ENCODE measurements around the gene KIRREL2.

KIRREL2 gene

DNA sequence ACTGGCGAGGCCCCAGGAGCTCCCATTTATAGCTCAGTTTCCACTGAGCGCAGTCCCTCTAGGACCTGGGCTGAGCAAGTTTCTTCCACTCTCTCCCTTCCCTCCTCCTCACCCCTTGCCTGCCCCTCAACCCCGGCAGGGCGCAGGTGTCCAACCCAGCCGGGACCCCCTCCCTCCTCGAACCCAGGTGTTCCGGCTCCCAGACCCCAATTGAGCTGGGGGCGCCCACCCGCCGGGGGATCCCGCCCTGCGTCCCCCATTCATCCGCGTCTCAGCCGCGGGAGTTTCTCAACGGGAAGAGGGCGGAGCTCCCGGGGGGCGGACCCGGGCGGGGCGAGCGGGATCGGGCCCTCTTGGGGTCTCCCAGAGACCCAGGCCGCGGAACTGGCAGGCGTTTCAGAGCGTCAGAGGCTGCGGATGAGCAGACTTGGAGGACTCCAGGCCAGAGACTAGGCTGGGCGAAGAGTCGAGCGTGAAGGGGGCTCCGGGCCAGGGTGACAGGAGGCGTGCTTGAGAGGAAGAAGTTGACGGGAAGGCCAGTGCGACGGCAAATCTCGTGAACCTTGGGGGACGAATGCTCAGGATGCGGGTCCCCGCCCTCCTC lies at the start of gene KIRREL2:
KIRREL2 (plus strand) TSS at position 366 of the 604 bp plus-strand sequence; CDS start at position 575, 209 bp downstream.
- no peaks in the 10 kb centered on the region for H3K36me3 Mint-ChIP-seq (ENCODE audit: low read depth)
- peaks cover 92% of the 10 kb centered on the region for H3K27me3 Mint-ChIP-seq (ENCODE audit: low read depth, poor library complexity)
- no peak within 1 kb of the TSS for H3K27ac Mint-ChIP-seq
- peaks cover 4% of the 10 kb centered on the region for H3K9me3 Mint-ChIP-seq
- peak; percentile 85 for DNase-seq
- TF ChIP-seq CTCF (IDR thresholded peaks at IDR 0.05): no peak
- H3K4me1 Mint-ChIP-seq: peaks cover 51% of the 10 kb centered on the region
- peak within 1 kb of the TSS; percentile 88 for H3K4me3 Mint-ChIP-seq

- no peaks in the 10 kb centered on the region for H3K36me3 Mint-ChIP-seq (ENCODE audit: low read depth)
- DNase-seq: no peak
- peaks cover 59% of the 10 kb centered on the region for H3K27me3 Mint-ChIP-seq (ENCODE audit: low read depth, poor library complexity)
- H3K27ac Mint-ChIP-seq: no peak overlapping the region
- no peaks in the 10 kb centered on the region for H3K9me3 Mint-ChIP-seq
- H3K4me1 Mint-ChIP-seq: no peaks in the 10 kb centered on the region
- TF ChIP-seq CTCF (IDR thresholded peaks at IDR 0.05): no peak
- H3K4me3 Mint-ChIP-seq: no peak overlapping the region
Measured at GRCh38 chr19:35807633-35808032, 49.1 kb upstream of the KIRREL2 start.

- Mint-ChIP-seq H3K9me3 (no peaks in the 10 kb centered on the region), H3K4me3 (no peak overlapping the region), H3K27ac (no peak overlapping the region), H3K4me1 (no peaks in the 10 kb centered on the region), H3K36me3 (ENCODE audit: low read depth) (no peaks in the 10 kb centered on the region), H3K27me3 (ENCODE audit: low read depth, poor library complexity) (peaks cover 55% of the 10 kb centered on the region)
- no peak for TF ChIP-seq CTCF (IDR thresholded peaks at IDR 0.05)
- DNase-seq: no peak
Measured at GRCh38 chr19:35811317-35812219, 45.1 kb upstream of the KIRREL2 start.

DNA sequence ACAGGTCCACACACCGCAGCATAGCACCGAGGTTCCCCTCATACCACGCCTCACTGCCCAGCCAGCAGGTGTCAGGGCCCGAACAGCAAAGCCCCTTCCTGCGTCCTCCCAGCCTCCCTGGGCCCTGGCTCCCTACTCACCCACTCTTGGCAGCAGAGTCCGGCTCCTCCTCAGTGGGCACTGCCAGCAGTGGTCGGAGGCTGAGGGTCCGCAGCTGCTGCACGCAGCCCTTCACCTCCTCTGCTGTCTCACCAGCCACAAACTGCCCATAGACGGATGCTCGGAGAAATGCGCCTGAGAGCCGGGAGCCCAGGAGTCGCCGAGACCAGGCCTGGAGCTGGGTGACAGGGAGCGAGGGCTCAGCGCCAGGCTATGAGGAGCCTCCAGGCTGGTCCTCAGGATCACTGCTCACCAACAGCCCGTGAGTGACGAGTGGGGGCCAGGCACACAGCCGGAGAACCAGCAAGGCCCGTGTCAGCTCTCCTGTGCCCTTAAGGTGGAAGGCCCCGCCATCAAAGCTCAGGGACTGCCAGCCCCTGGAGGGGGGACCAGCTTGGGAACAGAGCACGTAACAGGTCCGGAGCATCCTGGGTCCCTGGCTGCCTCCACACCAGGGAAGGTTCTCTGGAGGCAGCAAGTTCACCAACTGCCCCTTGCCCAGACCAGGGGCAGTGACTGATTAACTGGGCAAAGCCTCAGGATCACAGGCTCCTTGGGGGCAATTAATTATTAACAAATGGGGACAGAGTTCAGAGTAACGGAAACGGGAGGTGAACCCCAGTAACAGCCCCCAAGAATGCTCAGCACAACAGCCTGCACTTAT lies 44.3 kb upstream of the KIRREL2 start, which contains the start of gene PRODH2:
PRODH2 (minus strand) TSS at position 626 of the 823 bp plus-strand sequence; CDS start at position 586, 40 bp downstream.
- no peaks in the 10 kb centered on the region for H3K9me3 Mint-ChIP-seq
- no peaks in the 10 kb centered on the region for H3K4me1 Mint-ChIP-seq
- no peak for TF ChIP-seq CTCF (IDR thresholded peaks at IDR 0.05)
- no peak for DNase-seq
- H3K4me3 Mint-ChIP-seq: no peak within 1 kb of the TSS
- H3K27ac Mint-ChIP-seq: no peak within 1 kb of the TSS
- no peaks in the 10 kb centered on the region for H3K36me3 Mint-ChIP-seq (ENCODE audit: low read depth)
- H3K27me3 Mint-ChIP-seq (ENCODE audit: low read depth, poor library complexity): peaks cover 58% of the 10 kb centered on the region

DNA sequence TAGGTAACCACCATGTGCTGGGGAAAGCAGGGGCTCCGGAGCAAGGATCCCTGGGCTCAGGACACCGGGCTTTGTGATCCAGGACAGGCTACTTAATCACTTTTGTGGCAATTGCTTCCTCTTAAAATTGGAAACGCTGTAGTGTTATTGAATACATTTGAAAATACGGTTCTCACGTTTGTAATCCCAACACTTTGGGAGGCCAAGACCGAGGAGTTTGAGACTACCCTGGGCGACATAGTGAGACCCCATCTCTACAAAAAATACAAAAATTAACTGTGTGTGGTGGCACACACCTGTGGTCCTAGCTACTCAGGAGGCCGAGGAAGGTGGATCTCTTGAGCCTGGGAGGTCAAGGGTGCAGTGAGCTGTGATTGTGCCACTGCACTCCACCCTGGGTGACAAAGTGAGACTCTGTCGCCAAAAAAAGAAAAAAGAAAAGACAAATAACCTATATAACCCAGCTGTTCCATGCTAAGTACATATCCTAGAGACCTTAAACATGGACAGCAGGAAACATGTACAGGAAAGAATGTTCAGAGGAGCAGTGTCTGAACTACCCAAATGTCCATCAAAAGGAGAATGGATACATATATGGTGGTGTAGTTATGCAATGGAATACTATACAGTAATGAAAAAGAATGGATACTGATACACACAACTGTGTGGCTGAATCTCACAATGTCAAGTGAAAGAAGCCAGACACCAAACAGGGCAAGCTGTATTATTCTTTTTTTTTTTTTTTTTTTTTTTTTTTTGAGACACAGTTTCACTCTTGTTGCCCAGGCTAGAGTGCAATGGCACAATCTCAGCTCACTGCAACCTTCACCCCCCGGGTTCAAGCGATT lies 43.4 kb upstream of the KIRREL2 start:
- no peak overlapping the region for H3K4me3 Mint-ChIP-seq
- TF ChIP-seq CTCF (IDR thresholded peaks at IDR 0.05): no peak
- H3K27me3 Mint-ChIP-seq (ENCODE audit: low read depth, poor library complexity): peaks cover 61% of the 10 kb centered on the region
- H3K27ac Mint-ChIP-seq: no peak overlapping the region
- no peaks in the 10 kb centered on the region for H3K9me3 Mint-ChIP-seq
- no peak for DNase-seq
- no peaks in the 10 kb centered on the region for H3K36me3 Mint-ChIP-seq (ENCODE audit: low read depth)
- no peaks in the 10 kb centered on the region for H3K4me1 Mint-ChIP-seq
